Umbilical cord (tissue), 2 donors: ENCODE results near the gene SYCP3. TPM values are rescaled to one million over a fixed set of nuclear protein-coding genes. Genes with fewer than 3 reads are reported as not detected.

Source experiments
- DNase-seq: peaks from one replicate; pipeline ENCODE4 v3.0.0-alpha.2; 2015; ENCODE audit warnings: low spot score
- total RNA-seq: library from RNA; depleted of rRNA; stranded (reverse); fragments of >200 nt; gene quantifications from one replicate; pipeline ENCODE4 v1.2.3, GENCODE V29; 2014; ENCODE audit warnings: low replicate concordance; ENCODE audit not compliant: insufficient read depth

Gene SYCP3
- 5.5 TPM for total RNA-seq

DNA sequence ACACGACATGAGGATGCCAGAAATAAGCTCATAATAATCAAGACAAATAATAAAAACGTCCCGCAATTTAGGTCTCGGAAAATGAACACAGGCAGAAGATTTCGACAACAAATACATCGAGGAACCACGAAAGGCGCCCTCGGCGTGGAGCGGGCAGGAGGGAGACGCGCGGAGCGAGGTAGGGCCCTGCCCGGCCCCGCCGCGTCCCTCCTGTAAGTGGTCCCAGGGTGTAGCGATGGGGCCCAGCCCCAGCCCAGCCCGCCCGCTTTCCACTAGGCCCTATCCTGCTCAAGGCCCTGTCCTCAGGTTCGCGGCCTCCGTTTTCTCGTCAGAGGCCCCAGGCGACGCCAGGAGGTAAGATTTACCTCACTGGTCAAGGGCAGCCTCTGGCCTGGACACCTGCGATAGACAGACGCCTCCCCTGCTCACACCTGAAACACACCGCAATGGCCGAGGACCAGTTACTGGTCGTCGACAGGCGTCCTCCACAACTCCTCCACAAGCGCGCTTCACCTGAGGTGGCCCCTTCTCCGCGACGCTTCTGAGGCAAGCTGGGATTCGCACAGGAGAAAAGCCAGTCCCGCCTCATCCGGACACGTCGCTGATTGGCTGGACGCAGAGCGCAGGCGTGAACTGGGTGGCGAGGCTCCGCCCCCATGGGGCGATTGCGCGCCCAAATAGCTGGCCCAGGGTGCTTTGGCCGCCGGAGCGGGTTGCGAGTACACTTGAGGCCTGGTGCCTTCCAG lies at the start of gene SYCP3:
Gene SYCP3 (minus strand): TSS at position 543 of the 746 bp plus-strand sequence. CDS start 1,527 bp downstream, outside the sequence.
- DNase-seq = no peak

DNA sequence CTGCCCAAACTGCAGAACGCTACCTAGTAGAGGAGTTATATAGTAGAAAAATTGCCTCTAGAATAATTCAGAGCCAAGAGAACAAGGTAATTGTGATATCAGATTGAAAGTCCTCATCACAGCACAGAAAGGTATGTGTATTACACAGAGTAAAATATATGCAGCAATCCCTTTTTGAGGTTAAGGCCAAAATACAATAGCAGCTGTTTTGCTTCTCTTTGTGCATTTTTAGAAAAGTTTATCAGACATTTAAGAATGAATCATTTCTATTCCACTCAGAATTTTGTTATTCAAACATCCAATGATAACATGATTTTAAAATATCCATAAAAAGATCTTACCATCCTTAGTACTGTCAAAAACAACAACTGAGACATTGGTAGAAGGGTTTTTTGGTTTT lies 46.4 kb upstream of the SYCP3 start:
- no peak for DNase-seq

DNA sequence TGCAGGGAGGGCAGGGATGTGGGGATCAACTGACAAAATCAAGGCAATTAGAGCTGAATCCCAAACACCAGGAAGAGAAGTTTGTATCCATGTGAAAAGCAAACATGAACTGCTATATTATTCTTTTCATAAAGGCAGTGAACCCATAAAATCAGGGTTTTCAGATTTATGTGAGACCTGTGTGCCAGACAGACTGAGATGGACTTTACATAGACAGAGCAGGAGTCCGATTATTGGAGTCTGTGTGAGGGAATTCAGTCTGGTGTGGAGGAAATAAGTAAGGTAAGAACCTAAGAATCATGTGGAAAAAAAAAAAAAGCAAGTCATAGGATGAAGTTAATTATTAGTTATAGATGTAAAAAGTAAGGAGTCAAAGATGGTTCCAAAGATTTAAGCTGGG lies 45.1 kb upstream of the SYCP3 start:
- DNase-seq = no peak

DNA sequence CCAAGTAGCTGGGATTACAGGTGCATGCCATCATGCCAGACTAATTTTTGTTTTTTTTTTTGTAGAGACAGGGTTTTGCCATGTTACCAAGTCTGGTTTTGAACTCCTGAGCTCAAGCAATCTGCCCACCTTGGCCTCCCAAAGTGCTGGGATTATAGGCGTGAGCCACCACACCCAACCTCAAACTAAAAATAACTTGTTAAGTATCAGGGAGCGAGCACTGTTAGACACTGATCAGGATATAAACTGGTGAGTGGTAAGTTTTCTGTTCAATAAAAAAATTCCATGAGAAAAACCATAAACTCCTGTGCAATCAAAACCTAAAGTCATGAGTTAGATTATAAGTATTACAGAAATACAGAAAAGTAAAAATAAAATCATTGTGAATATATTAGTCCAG lies 44.6 kb upstream of the SYCP3 start:
- no peak for DNase-seq

DNA sequence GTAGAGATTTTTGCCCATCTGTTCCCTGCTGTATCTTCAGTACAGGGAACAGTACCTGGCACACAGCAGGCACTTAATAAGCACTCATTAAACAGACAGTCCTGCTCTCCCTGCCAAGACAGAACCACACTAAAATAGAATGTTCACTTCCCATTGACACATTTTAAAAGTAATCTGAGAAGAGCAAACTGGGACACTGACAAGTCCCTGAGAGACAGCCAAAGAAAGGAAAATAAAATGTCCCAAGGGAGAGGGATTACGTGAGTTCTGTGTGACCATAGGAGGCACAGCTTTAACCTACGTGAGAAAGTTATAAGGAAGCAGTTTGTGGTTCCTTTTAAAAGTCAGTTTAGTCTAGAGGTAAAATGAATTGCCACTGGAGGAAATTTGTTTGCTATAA lies 43.9 kb upstream of the SYCP3 start:
- no peak for DNase-seq

DNA sequence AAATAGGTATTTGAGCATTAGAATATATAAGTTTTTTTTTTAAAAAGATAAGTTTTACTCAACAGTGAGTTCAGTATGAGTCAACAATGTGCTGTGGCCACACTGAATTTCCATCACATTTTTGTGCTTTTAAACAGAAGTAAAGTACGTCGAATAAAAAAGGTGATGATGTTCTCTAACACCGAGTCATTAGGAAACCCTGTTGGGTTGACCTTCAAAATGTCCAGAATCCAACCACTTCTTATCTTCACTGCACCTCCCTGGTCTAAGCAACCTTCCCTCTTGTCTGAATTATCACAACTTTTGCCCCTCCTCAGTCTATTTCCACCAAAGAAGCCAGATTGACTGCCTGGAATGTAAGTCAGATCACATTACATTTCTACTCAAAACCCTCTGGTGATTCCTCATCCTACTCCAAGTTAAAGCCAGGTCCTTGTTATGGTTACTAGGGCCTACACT lies 43.0 kb upstream of the SYCP3 start:
- DNase-seq = no peak

DNA sequence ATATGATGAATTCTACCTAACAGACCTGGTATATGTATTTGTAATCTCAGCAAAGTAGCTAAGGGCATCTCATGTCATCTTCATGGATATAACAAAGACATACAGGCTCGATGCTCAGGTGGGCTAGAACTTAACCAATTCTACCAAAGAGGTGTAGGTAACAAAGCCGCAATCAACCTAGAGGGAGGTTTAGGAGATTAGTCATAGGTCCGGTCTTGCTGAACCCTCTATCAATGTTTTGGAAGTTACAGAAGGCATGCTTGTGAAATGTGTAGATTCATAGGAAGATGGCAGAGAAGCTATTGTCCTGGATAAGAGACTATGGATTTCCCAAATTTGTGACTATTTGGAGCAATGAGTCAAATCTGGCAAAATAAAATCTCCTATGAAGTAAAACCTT lies 42.6 kb upstream of the SYCP3 start:
- DNase-seq = no peak

DNA sequence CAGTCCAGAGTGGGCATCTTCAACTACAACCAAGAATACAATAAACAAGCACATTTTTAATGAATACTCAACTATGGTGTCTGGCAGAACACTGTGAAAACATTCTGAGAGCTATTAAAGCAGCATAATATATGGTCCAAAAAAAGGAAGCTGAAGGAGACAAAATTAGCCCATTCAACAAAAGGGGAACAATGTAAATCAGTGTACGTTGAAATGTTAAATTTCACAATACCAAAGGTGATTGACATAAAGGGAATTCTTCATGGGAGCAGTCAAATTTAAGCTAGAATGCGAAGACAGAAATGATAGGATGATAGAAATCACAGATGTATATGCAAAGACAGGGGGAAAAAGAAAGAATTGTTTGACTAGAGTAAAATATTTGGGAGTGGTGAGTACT lies 41.3 kb upstream of the SYCP3 start:
- DNase-seq = no peak

DNA sequence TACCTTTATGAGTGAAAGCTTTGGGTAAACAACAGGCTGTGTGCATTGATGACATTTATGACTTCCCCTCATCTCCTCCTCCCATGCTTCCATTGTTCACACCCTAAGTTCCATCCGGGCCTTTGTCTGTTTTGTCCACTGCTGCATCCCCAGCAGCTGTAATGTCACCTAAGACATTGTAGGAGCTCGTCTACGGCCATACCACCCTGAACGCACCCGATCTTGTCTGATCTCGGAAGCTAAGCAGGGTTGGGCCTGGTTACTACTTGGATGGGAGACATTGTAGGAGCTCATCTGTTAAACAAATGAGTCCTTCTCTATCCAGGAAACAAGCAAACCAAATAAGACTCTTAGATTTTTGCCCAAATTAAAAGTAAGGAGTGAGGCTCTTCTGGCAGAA lies 40.4 kb upstream of the SYCP3 start:
- no peak for DNase-seq

DNA sequence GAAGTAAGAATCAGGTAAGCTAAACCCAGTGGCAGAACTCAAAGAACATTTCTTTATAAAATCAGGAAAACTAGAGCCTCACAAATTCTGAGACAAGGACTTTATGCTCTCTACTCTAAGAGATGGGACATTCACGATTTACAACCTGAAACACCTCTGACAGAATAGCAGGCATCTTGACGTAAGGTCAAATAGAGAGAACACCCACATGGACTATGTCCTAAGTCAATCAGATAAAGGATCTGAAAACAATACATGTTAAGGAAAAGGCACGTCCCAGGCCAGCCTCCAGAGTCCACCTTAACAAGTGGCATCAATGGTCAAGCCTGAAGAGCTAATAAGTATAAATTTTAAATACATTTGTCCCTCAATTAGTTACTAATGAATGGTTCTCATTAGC lies 39.9 kb upstream of the SYCP3 start:
- DNase-seq = no peak

DNA sequence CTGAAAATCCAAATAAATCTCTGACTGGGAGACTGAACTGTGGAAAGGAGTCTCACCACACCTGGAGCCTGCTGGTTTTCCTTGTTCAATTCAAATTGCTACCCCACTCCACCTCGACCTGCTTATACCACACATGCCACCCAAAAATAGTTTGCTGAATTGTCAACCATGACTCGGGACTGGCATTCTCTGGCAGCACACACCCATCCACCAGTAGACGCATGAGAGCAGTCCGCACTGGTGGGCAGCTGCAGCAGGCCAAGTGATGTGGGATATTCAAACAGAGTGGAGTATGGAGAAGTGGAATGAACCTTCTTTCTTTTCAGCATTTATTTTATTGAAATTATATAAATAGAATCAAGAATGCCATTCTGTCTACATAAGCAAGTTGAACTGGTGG lies 38.7 kb upstream of the SYCP3 start:
- DNase-seq = no peak

DNA sequence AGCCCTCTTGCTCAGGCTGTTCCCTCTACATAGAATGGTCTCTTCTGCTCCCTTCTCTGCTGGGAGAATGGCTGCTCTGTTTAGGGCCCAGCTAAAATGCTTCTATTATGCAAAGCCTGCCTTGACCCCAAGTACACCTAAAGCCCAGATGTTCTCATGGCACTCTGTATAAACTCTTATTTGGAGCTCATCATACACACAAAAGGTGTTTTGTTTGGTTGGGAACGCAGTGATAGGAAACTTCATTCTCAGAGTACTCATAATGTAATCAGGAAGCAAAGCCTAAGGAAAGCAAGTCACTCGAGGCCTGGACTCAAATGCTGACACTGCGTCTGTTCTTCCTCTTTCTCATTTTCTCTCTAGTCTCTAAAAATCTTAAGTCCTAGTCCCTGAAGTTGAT lies 38.2 kb upstream of the SYCP3 start:
- DNase-seq = peak; percentile 23

DNA sequence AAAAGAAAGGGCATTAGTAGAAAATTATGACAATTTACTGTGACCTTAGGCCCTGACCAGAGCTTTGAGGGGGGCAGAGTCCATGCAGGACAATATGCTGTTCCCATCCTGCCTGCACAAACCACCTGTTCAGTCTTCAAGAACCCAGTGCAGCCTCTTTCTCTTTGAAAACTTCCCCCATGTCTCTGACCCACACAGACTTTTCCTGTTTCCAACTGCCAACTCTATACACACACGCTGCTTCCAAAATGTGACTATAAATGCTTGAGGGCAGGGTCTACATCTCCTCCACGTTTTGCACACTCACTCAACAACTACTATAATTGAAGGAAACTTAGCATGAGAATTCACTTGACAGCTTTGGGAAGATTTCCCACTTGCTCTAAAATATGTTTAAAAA lies 36.6 kb upstream of the SYCP3 start:
- DNase-seq = no peak

DNA sequence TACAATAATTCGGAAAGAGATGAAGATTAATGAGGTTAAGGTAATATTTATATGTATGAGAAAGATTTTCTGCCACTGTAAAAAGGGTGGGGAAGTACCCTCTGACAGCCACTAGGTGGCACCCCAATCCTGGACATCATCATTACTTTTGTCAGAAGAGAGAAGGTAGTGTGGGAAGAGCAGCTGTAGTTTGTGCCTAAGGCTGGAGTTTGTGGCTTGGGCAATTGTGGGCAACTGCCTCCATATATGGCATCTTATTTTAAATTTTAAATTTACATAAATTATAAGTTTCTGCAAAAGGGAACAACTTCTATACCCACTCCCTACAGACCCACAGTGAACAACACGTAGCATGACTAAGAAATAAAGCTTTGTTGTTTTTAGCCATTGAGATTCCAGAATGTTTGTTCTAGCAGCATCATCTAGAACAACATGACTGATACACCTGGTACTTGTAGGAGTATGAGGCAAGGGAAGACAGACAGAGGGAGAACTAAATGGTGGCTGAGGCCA lies 34.4 kb upstream of the SYCP3 start:
- peak; percentile 51 for DNase-seq

DNA sequence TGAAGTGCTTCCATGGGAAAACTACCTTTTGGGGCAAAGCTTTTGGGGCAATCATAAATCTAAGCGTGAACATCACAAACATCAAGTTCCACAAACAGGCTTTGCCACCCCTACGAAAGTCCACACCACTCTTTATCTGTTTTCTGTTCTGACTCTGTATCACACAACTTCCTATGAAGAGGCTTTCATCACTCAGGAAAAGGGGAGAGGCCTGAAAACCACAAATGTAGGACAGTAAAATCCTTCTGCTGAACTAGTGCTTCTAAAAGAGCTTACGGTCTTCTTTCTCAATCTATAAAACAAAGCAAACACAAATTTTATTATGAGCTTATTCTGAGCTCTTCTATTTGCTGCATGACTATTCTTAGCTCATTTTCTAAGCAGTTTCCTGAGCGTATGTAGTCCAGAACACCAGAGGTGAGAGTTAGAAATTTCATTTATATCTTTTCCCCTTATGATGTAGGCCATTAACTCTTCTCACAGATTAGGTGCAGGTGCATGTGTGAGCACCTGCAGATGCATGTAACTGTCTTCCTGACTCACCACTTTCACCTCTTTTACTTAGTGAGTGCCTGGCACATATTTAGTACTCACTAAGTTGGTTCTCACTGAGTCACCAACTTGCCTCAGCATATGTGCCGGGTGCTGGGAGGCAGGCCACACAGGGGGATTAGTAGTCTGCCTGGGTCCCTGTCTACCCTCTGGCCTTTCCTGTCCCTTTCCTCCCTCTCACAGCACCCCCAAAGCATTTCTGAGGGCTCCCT lies 32.9 kb upstream of the SYCP3 start:
- DNase-seq = peak; percentile 13

DNA sequence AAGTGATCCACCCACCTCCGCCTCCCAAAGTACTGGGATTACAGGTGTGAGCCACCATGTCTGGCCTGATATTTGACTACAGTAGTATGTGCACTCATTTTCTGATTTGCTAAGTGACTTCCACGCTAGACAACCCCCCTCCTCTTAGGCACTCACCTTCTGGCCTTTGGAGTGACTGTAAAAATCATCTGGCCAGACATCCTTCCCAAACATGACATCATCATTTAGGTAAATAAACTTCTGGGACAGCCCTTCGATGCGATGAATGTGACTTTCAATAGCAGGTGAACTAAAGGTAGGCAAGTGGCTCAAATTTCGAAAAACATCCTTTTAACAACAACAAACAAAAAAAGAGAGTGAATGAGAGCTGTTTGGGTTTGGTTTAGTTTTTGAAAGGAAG lies 30.6 kb upstream of the SYCP3 start:
- DNase-seq = no peak

DNA sequence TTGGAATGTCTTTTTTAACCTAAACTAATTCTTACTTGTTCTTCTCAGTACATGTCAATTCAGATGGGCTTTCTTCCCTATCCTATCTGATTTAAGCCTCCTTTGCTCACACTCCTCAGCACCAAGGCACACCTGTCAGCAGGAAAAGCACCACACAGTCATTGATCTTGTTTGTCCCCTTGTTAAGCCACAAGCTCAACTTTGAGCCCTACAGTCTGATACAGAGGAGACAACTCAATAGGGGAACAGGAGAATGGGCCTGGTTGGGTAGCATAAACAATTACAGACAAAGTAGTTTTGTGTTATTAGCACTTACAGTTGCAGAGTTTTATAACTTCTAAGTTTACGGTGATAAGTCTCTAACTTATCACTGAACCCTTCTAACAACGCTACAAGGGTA lies 29.5 kb upstream of the SYCP3 start:
- DNase-seq = no peak

DNA sequence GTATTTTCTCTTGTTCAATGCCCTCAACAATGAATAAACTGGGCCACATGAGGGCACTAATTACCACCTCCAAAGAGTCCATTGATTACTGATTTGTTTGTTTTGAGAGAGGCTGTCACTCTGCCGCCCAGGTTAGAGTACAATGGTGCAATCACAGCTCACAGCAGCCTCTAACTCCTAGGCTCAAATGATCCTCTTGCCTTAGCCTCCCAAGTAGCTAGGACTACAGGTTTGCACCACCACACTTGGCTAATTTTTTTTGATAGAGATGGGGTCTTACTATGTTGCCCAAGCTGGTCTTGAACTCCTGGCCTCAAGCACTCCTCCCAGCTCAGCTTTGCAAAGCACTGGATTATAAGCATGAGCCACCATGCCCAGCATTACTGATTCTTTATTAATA lies 28.3 kb upstream of the SYCP3 start:
- no peak for DNase-seq

DNA sequence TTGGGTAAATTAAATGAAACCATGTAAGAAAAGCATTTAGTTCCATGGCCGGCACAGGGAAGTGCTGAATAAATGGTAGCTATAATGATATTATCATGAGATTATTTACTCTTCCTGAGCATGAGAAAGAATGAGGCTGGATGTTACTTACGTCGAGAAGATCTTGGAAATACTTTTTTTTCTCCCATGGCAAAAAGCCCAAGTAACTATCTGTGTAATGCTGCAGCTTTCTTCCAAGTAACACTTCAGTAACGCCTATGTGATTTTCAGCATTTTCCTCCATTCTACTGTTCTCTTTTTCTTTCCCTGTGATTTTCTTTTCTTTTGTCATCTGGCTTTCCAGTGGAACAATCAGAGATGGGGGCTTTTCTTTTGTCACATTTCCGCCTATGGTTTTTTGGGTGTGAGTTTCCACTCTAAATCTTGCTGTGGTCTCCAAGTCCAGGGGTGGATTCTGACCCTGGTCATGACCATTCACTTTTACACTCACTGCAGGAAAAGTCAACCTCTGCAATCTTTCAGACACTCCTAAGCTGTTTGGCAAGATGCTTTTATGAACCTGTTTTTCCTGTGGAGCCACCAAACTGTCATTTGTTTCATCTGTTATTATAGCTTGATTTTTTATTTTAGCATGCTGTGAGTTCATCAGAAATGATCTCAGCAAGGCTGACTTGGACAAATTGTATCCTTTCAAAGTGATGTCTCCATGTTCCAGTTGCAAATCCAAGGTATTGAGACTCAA lies 25.0 kb upstream of the SYCP3 start:
- peak; percentile 63 for DNase-seq

DNA sequence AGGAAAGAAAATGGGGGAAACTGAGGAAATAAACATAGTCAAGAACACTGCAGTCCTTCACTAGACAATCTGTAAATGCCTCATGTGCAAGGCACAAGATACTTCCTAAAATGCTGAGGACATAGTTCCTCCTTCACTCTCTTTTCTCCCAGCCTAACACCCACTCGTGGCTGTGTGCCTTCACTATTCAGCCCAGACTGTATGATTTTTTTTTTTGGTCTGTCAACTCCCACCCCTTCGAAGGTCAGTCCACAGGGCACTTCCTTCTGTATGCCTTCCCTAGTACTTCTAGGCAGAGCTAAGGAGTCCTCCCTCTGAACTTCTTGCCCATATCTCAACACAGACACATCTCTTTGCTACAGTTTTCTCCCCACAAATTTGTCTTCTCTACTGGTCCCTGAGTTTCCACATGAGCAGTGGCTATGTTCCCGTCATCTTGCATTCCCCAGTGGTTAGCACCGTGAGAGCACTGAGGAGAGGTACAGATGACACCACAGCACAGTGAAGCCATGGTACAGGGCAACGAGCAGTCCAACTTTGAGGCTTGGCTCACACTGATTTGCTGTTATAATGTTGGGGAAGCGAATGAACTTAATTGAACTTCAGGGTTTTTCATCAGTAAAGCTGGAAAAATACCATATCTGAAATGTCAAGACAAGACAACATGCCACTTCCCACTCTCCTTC lies 24.1 kb upstream of the SYCP3 start:
- DNase-seq = no peak

DNA sequence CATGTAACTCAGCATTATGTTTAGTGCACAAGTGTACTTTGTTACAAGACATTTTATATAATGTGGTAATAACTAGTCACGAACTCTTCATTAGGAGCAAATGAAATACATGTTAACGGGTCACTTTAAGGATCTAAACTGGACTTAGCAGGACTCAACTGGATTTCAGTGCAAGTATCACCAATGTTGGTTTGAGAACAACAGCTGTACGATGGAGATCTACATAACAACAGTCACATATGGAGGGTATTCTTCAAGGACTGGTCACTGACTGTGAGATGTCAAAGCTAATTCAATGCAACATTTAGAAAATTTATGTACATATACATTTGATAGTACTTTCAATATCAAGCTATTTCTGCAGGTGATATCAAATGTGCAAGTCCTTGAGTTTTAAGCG lies 22.5 kb upstream of the SYCP3 start:
- no peak for DNase-seq

DNA sequence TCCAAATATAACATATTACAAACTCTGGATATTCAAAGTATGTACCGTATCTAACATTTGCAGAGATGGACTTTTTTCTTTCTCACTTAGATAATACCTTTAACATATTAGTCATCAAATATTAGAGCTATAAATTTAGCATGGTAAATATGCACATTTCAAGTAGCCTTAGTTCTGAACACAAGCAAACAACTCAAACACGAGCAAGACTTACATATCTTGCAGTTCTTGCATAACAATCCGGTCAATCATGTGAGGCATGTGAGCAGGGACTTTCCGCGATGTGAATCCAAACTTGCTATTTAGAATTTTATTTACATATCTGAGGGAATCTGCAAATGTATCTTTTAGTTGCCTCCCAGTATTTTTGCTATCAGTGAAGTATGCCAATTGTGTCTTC lies 22.1 kb upstream of the SYCP3 start:
- DNase-seq = no peak
